GM12873 (cell line): ENCODE measurements around the gene AVPR2.

Experiments
- CTCF ChIP-seq: IDR thresholded peaks from 2 replicates; pipeline ENCODE4 v1.5.1; 2012; ENCODE audit warnings: low read depth, mild to moderate bottlenecking, moderate library complexity, low read length, control low read depth; ENCODE audit not compliant: insufficient read depth; ENCODE audit errors: missing control alignments

Gene AVPR2

GRCh38 chrX:153867671-153868070 is 36.8 kb upstream of the AVPR2 start:
- TF ChIP-seq CTCF, result no peak

- no peak for TF ChIP-seq CTCF
Measured at GRCh38 chrX:153868576-153869472, 35.6 kb upstream of the AVPR2 start.

- no peak for TF ChIP-seq CTCF
Measured at GRCh38 chrX:153869473-153870287, 34.8 kb upstream of the AVPR2 start.

- TF ChIP-seq CTCF, result no peak
Measured at GRCh38 chrX:153870288-153870690, 34.2 kb upstream of the AVPR2 start.

GRCh38 chrX:153870791-153871360 is 33.6 kb upstream of the AVPR2 start:
- TF ChIP-seq CTCF, result peak; percentile 11

GRCh38 chrX:153871451-153871850 is 33.0 kb upstream of the AVPR2 start:
- no peak for TF ChIP-seq CTCF
